HG03196 (cell line): ENCODE measurements around the gene CASQ2.
"Not testable (repeated sequence)": the region's sequence is repeated elsewhere in the genome, so short reads cannot be mapped to it uniquely, and the experiment has no call there.

Experiments
- ATAC-seq: cut with Tn5 transposase; IDR thresholded peaks from one replicate; pipeline ENCODE4 v1.9.1; 2021; ENCODE audit not compliant: unreplicated experiment

CASQ2 gene

DNA sequence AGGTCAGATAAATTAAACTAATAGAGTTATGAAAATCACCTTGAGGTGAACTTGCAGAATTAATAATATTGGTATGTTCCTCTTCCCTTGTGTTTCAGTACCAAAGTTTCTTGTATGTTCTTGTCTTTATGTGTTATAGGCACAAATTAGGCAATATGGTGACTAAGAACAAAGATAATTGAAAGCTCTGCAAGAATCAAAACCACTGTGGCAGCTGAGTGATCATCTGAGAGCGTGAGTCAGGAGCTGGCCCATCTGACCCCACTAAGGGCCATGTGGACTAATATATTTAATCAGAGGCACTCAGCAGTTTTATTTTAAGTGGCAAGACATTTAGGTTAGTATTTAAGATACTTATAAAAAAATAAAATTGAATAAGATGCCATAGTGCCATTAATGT is 12.8 kb upstream of the CASQ2 start:
- no peak for ATAC-seq

GRCh38 chr1:115780655-115781054 is 12.1 kb upstream of the CASQ2 start:
- ATAC-seq, result not testable (repeated sequence)

DNA sequence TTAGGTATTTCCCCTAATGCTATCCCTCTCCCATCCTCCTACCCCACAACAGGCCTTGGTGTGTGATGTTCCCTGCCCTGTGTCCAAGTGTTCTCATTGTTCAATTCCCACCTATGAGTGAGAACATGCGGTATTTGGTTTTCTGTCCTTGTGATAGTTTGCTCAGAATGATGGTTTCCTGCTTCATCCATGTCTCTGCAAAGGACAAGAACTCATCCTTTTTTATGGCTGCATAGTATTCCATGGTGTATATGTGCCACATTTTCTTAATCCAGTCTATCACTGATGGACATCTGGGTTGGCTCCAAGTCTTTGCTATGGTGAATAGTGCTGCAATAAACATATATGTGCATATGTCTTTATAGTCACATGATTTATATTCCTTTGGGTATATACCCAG is 10.6 kb upstream of the CASQ2 start:
- ATAC-seq, result not testable (repeated sequence)

GRCh38 chr1:115771847-115772457 is 3.4 kb upstream of the CASQ2 start:
- peak; percentile 90 for ATAC-seq

GRCh38 chr1:115771094-115771846 is 2.8 kb upstream of the CASQ2 start:
- no peak for ATAC-seq

GRCh38 chr1:115767403-115767802 is 1.1 kb downstream of the CASQ2 start:
- ATAC-seq, result no peak

DNA sequence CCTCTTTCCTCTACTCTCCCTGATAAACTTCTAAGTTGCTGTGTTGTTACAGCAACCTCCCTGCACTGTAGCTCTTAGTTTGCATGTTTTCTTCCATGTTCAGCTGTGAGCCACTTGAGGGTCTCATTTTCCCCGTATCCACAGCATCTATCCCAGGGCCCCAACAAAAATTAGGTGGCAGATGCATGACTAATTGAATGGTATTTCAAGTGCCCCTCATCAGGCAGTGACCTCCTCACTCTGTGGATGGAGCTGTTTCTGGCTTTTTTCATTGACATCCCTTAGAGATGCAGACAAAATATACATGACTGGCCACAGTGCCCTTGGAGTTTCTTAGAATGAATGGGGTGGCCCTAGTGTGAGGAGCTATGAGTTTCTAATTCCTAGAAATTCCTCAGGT is 3.4 kb downstream of the CASQ2 start:
- ATAC-seq, result no peak

GRCh38 chr1:115764541-115764940 is 4.0 kb downstream of the CASQ2 start:
- ATAC-seq, result no peak

GRCh38 chr1:115762779-115763178 is 5.7 kb downstream of the CASQ2 start:
- ATAC-seq, result no peak

DNA sequence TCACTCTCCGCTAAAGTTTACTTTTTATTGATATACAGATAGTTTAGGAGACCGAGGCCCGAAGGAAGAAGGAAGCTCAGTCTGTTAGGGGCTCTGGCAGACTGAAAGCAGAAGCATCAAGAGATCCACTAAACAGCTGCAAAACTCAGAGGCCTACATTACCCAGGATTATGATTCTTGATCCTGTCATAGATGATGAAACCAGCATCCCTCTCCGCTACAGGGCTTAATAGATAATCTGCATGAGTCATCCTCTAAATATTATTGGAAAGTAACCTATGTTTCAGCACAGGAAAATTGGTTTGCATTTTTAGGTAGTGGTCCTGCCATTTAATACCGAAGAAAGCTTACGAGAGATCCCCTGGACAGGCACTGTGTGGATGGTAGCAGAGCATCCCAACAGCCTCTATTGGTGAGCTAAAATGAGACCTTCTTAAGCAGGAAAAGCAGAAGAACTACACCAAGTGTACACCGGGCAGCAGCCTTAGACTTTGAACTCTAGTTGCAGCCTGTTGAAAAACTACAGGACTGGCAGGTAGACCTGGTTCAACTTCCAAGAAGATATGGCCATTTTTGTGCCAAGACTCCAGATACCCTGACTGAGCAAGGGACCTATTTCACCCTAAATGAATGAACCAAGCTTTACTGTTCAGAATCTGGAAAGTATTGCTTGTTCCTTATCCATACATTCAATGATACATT is 6.8 kb downstream of the CASQ2 start:
- no peak for ATAC-seq

- ATAC-seq, result no peak
Measured at GRCh38 chr1:115757856-115758255, 10.7 kb downstream of the CASQ2 start.

GRCh38 chr1:115757326-115757725 is 11.2 kb downstream of the CASQ2 start:
- ATAC-seq, result no peak

DNA sequence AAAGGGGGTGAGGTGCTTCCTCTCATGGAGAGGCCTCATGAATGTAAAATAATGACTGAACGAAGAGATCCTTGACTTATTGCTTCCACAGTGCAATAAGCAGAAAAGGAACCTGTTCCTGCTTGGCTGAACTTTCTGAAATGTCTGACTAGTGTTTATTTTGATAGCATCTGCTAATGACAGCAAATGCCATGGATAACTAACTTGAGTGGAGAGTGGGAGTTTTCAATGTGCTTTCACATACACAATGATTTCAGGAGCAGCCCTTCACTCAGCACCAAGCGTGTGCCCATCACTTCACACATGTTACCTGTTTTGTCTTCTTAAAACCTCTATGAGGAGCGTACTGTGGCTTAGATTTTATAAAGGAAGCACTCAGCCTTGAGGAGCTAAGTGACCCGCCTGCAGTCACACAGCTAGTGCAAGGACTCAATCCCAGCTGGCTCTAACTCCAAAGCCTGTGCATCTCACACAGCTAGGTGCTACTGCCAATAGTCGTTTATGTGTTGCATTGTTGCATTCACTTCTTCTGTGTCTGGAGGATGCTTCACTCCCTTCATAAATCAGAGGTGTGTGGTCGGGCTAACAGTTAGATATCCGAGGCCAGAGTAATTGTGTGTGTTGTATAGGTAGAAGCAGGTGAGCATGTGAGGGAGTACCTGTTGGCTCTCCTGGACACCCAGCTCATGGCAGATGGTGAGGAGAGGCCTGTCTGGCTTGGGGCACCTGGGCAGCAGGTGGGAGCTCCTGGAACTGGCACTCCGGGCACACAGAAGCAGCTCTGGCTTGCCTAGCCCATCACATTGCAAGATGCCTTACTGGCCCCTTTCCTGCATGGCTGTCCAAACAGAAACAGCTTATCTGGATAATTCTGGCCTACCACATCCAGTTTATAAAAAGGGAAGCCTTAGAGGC is 12.8 kb downstream of the CASQ2 start:
- ATAC-seq, result no peak

DNA sequence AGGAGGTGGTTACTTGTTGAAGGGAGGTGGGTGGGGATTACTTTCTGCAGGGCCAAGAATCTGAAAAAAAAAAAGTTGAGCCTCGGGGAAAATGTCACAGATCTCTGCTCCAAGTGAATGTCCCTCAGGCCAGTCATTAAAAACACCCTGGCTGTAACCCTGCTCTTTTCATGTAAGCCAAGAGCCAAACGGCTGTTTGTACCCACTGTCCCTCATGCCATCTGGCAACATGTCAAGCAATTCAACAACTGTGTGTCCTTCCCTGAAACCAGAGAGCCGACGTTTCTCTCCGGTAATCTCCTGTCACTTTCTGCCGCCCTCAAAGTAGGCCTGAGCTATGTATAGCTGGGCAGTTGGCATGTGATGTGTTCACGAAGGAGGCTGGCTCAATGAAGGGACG is 14.7 kb downstream of the CASQ2 start:
- no peak for ATAC-seq

- ATAC-seq, result no peak
Measured at GRCh38 chr1:115753361-115753760, 15.2 kb downstream of the CASQ2 start.

GRCh38 chr1:115748401-115749150 is 19.9 kb downstream of the CASQ2 start:
- ATAC-seq, result no peak

- ATAC-seq, result no peak
Measured at GRCh38 chr1:115746021-115746690, 22.4 kb downstream of the CASQ2 start.

DNA sequence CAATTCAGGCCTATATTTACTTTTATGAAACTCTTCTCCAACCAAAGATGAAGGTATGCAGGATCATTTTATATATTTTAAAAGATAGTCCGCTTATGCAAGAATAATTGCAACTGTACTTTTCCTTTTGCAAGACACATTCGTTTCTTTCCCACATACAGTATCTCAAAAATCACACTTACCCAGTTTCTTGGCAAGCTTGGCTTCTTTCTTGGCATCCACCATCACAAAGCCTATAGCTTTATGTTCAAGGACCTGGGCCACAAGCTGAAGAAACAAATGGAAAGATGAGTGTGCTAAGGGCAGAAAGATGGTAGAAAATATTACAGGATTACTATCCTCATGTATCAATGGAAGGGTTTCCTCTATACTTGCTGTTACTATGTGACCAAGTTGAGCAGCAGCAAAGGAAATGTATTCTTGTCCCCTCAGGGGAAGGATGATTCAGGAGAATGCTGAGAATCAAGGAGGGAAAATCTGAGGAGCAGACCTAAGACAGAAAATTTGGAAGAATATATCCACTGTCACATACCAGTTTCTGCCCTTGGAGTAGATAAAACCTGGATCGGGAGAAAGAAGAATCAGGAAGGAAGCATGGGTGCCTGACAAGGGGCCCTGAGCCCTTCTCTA is 23.8 kb downstream of the CASQ2 start:
- no peak for ATAC-seq

GRCh38 chr1:115740811-115741210 is 27.7 kb downstream of the CASQ2 start:
- no peak for ATAC-seq
